DND-41 (cell line): ENCODE measurements around the gene CACNB3.

Source experiments
- ATAC-seq: fragments of 200-7000 bp; cut with Tn5 transposase; 3 replicates; pipeline ENCODE4 v1.9.1; 2021; ENCODE audit warnings: low read depth; ENCODE audit not compliant: insufficient read depth
- DNase-seq: peaks from one replicate; pipeline ENCODE4 v3.0.0-alpha.2; 2020
- H2AFZ ChIP-seq: 2 replicates; pipeline ENCODE4 v1.6.0; 2012; ENCODE audit warnings: low read depth, low read length
- H3K27ac ChIP-seq: 2 replicates; pipeline ENCODE4 v1.5.1; 2012; ENCODE audit warnings: low read length, inconsistent platforms
- H3K27me3 ChIP-seq: fragments of 200-600 bp; sonication (generic); 2 replicates; pipeline ENCODE4 v1.6.0; 2012; ENCODE audit warnings: low read length, mild to moderate bottlenecking, inconsistent platforms; ENCODE audit not compliant: insufficient read depth, poor library complexity
- H3K36me3 ChIP-seq: 2 replicates; pipeline ENCODE4 v1.5.1; 2012; ENCODE audit warnings: low read length, inconsistent platforms; ENCODE audit not compliant: insufficient read depth
- H3K4me1 ChIP-seq: 2 replicates; pipeline ENCODE4 v1.5.1; 2012; ENCODE audit warnings: mild to moderate bottlenecking, low read length; ENCODE audit not compliant: insufficient read depth
- H3K4me2 ChIP-seq: 2 replicates; pipeline ENCODE4 v1.6.0; 2012; ENCODE audit warnings: mild to moderate bottlenecking, moderate library complexity, low read length, inconsistent platforms; ENCODE audit not compliant: insufficient read depth
- H3K4me3 ChIP-seq, 2 experiments: fragments of 200-600 bp in 1 of 2; shearing (Covaris generic) in 1 of 2; 2 replicates each; pipeline ENCODE4 v1.5.1; 2012 to 2016; ENCODE audit warnings: inconsistent platforms in 2 of 2, low read length in 2 of 2, mild to moderate bottlenecking in 2 of 2, low read depth in 1 of 2, moderate library complexity in 1 of 2
- H3K79me2 ChIP-seq: 2 replicates; pipeline ENCODE4 v1.6.0; 2012; ENCODE audit warnings: low read length, inconsistent platforms; ENCODE audit not compliant: insufficient read depth
- H3K9ac ChIP-seq: 2 replicates; pipeline ENCODE4 v1.6.0; 2012; ENCODE audit warnings: low read depth, mild to moderate bottlenecking, inconsistent platforms, low read length, moderate library complexity
- H3K9me3 ChIP-seq: 2 replicates; pipeline ENCODE4 v1.5.1; 2012; ENCODE audit warnings: low read length, moderate library complexity, mild to moderate bottlenecking, inconsistent platforms; ENCODE audit not compliant: insufficient read depth, severe bottlenecking
- H4K20me1 ChIP-seq: 2 replicates; pipeline ENCODE4 v1.6.0; 2012; ENCODE audit warnings: low read length; ENCODE audit not compliant: insufficient read depth
- EZH2 ChIP-seq: IDR thresholded peaks from 3 replicates; pipeline ENCODE4 v1.6.1; 2012; ENCODE audit warnings: borderline replicate concordance, low read depth, mild to moderate bottlenecking, moderate library complexity, low read length, inconsistent platforms; ENCODE audit not compliant: severe bottlenecking
- TF ChIP-seq, protein P1 (sequence below): IDR thresholded peaks from 2 replicates; pipeline ENCODE4 v1.5.1; 2012; ENCODE audit warnings: borderline replicate concordance, low read length, moderate library complexity, mild to moderate bottlenecking; ENCODE audit not compliant: poor library complexity, severe bottlenecking; ENCODE audit errors: extremely low read depth

Gene CACNB3

DNA sequence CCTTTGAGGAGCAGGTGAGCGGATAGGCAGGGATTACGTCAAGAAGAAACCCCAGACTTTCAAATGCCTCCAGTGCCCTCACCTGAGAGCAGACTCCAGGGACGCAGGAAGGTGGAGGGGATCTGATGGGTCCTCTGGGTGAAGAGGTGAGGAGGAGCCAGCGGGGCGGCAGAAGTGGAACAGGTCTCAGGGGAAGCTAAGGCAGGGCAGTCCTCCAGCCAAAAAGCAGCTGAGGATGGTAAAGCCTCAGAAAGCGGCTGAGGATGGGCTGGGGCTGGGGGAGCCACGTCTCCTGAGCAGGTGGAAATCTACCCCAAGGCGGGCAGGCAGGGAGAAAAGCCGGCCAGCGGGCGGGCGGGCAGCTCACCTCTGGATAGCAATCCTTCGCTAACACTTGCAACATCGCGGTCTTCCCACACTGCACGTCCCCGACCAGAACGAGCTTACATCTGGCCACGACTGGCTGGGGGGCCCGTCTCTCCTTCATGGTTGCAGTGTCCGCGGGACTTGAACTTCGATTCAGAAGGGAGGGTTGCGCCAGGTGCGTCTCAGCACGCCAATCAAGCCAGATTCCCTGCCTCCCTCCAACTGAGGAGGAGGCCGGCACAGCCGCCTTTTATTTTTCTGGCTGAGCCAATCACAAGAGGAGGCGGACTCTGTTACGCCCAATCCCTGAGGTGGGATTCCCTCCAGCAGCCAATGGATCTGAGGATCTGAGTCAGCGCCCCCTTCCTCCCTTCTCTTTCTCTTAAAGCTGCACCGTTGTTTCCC lies 47.2 kb downstream of the CACNB3 start, which contains the start of gene RND1:
RND1 (minus strand) TSS at position 590 of the 771 bp plus-strand sequence; CDS start at position 487, 103 bp downstream.
- Histone ChIP-seq H4K20me1 (no peaks in the 10 kb centered on the region), H3K9me3 (no peaks in the 10 kb centered on the region), H3K9ac (peak within 1 kb of the TSS; percentile 58), H3K27ac (peak within 1 kb of the TSS; percentile 48), H3K79me2 (no peaks in the 10 kb centered on the region), H3K4me2 (peak within 1 kb of the TSS; percentile 86), H3K27me3 (peaks cover 9% of the 10 kb centered on the region), H2AFZ (peak within 1 kb of the TSS; percentile 68), H3K4me3 (peak within 1 kb of the TSS; percentile 34 to 67; a peak in 3 of 4 replicates), H3K4me1 (peaks cover 20% of the 10 kb centered on the region), H3K36me3 (no peaks in the 10 kb centered on the region)
- TF ChIP-seq, protein P1, sequence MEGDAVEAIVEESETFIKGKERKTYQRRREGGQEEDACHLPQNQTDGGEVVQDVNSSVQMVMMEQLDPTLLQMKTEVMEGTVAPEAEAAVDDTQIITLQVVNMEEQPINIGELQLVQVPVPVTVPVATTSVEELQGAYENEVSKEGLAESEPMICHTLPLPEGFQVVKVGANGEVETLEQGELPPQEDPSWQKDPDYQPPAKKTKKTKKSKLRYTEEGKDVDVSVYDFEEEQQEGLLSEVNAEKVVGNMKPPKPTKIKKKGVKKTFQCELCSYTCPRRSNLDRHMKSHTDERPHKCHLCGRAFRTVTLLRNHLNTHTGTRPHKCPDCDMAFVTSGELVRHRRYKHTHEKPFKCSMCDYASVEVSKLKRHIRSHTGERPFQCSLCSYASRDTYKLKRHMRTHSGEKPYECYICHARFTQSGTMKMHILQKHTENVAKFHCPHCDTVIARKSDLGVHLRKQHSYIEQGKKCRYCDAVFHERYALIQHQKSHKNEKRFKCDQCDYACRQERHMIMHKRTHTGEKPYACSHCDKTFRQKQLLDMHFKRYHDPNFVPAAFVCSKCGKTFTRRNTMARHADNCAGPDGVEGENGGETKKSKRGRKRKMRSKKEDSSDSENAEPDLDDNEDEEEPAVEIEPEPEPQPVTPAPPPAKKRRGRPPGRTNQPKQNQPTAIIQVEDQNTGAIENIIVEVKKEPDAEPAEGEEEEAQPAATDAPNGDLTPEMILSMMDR, result peak; percentile 27
- TF ChIP-seq EZH2, result peak; percentile 58
- ATAC-seq (peak; percentile 99), DNase-seq (peak; percentile 93)

DNA sequence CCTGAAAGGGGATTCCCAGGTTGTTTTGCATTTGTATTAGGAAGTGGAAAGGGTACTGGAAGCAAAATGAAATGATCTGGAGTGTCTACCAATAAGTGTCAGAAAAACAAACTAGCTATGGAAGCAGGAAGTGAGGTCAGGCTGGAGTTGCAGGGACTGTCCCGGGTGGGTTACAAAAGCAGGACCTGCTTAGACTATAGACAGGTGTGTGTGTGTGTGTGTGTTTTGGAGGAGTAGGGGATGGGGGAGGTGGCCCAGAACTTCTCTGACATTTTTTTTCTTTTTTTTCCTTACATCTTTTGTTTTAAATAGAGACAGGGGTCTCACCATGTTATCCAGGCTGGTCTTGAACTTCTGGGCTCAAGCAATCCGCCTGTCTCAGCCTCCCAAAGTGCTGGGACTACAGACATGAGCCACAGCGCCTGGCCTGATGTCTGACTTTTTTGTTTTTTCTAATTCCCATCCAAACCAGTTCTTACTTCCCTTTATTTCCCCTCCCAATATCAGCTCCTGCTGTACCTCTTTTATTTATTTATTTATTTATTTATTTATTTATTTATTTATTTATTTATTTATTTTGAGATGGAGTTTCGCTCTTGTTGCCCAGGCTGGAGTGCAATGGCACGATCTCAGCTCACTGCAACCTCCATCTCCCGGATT lies 47.9 kb downstream of the CACNB3 start:
- Histone ChIP-seq H2AFZ (peak overlapping the region; percentile 68), H3K27me3 (peaks cover 9% of the 10 kb centered on the region), H4K20me1 (no peaks in the 10 kb centered on the region), H3K4me3 (peak overlapping the region; percentile 1 to 67; a peak in 3 of 4 replicates), H3K79me2 (no peaks in the 10 kb centered on the region), H3K9me3 (no peaks in the 10 kb centered on the region), H3K4me1 (peaks cover 20% of the 10 kb centered on the region), H3K9ac (peak overlapping the region; percentile 58), H3K36me3 (no peaks in the 10 kb centered on the region), H3K27ac (peak overlapping the region; percentile 48), H3K4me2 (peak overlapping the region; percentile 86)
- TF ChIP-seq, protein P1, result no peak
- DNase-seq (no peak), ATAC-seq (peak; percentile 63)

DNA sequence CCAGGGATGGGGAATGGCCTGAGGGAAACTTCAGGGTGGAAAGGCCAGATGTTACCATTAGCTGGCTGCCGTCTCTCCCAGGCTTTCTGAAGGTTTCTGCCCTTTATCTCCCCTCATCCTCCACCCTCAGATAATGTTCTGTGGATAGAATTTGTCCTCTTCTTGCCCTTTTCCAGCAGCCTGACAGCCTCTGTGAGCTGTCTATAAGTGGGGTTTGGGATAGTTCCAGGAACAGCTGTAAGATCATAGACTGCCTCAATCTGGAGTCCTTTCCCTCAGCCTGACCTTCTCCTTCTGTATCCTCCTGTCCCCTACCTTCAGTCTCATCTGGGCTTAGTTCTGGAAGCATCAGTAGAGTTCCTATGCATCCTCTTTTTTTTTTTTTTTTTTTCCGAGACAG lies 50.2 kb downstream of the CACNB3 start:
- Histone ChIP-seq H4K20me1 (no peaks in the 10 kb centered on the region), H3K4me2 (no peak overlapping the region), H3K27me3 (peaks cover 9% of the 10 kb centered on the region), H3K27ac (no peak overlapping the region), H3K9ac (no peak overlapping the region), H2AFZ (no peak overlapping the region), H3K79me2 (no peaks in the 10 kb centered on the region), H3K9me3 (no peaks in the 10 kb centered on the region), H3K4me3 (no peak overlapping the region), H3K4me1 (peaks cover 20% of the 10 kb centered on the region), H3K36me3 (no peaks in the 10 kb centered on the region)
- TF ChIP-seq EZH2, result no peak
- TF ChIP-seq, protein P1, result no peak
- ATAC-seq (no peak), DNase-seq (no peak)
